HL-60 (cell line): Measurements from ENCODE around the gene USP31.

Source experiments
- DNase-seq, 2 experiments: peaks; one replicate each; pipeline ENCODE4 v3.0.0-alpha.2; 2010 to 2020; ENCODE audit warnings: low read depth in 1 of 2, low spot score in 1 of 2
- H3K27ac ChIP-seq: fragments of 250-450 bp; sonication (Bioruptor Pico); replicated peaks from 2 replicates; pipeline ENCODE4 v1.5.1; 2020; ENCODE audit warnings: mild to moderate bottlenecking, moderate library complexity
- H3K27me3 ChIP-seq: fragments of 250-450 bp; sonication (Bioruptor Pico); 2 replicates; pipeline ENCODE4 v1.5.1; 2021; ENCODE audit warnings: mild to moderate bottlenecking, moderate library complexity; ENCODE audit not compliant: insufficient read depth, poor library complexity, severe bottlenecking
- H3K4me3 ChIP-seq: replicated peaks from 2 replicates; pipeline ENCODE4 v1.5.1; 2011; ENCODE audit warnings: mild to moderate bottlenecking, control low read depth, low read length; ENCODE audit not compliant: insufficient read depth
- GABPA ChIP-seq: IDR thresholded peaks from 2 replicates; pipeline ENCODE4 v1.6.1; 2012; ENCODE audit warnings: low read depth
- POLR2AphosphoS5 ChIP-seq: IDR thresholded peaks from 2 replicates; pipeline ENCODE4 v1.6.1; 2012; ENCODE audit warnings: low read depth
- SPI1 ChIP-seq: IDR thresholded peaks from 2 replicates; pipeline ENCODE4 v1.6.1; 2012; ENCODE audit warnings: low read depth, mild to moderate bottlenecking, borderline replicate concordance
- TF ChIP-seq, protein P1 (sequence below): IDR thresholded peaks from 2 replicates; pipeline ENCODE4 v1.6.1; 2012; ENCODE audit warnings: low read depth; ENCODE audit not compliant: insufficient replicate concordance
- TF ChIP-seq, protein P2 (sequence below): IDR thresholded peaks from one replicate; pipeline ENCODE4 v1.5.1; 2011; ENCODE audit warnings: low read length, control low read depth, inconsistent platforms; ENCODE audit not compliant: insufficient read depth

USP31 gene

DNA sequence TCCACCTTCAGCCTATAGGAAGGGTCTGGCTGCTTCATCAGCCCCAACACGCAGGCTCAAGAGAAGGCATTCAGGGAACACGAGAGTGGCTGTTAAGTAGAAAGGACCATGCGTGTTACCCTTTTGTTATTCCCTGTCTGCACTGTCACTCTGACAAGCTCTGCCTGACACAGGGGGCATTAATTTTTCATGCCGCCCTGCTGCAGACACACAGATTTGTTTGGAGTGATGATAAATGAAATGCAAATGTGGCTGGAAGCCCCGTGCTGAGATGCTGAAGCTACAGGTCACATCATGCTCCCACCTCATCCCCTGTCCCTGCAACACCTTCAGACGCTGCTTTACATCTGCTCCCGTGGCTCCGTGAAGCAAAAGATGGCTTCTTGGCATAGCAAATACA, 97.7 kb downstream of the USP31 start:
- Histone ChIP-seq H3K27me3 (no peaks in the 10 kb centered on the region), H3K27ac (no peak overlapping the region), H3K4me3 (no peak overlapping the region)
- DNase-seq = no peak
- no peak for TF ChIP-seq GABPA
- TF ChIP-seq, protein P1, sequence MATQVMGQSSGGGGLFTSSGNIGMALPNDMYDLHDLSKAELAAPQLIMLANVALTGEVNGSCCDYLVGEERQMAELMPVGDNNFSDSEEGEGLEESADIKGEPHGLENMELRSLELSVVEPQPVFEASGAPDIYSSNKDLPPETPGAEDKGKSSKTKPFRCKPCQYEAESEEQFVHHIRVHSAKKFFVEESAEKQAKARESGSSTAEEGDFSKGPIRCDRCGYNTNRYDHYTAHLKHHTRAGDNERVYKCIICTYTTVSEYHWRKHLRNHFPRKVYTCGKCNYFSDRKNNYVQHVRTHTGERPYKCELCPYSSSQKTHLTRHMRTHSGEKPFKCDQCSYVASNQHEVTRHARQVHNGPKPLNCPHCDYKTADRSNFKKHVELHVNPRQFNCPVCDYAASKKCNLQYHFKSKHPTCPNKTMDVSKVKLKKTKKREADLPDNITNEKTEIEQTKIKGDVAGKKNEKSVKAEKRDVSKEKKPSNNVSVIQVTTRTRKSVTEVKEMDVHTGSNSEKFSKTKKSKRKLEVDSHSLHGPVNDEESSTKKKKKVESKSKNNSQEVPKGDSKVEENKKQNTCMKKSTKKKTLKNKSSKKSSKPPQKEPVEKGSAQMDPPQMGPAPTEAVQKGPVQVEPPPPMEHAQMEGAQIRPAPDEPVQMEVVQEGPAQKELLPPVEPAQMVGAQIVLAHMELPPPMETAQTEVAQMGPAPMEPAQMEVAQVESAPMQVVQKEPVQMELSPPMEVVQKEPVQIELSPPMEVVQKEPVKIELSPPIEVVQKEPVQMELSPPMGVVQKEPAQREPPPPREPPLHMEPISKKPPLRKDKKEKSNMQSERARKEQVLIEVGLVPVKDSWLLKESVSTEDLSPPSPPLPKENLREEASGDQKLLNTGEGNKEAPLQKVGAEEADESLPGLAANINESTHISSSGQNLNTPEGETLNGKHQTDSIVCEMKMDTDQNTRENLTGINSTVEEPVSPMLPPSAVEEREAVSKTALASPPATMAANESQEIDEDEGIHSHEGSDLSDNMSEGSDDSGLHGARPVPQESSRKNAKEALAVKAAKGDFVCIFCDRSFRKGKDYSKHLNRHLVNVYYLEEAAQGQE = no peak
- TF ChIP-seq, protein P2, sequence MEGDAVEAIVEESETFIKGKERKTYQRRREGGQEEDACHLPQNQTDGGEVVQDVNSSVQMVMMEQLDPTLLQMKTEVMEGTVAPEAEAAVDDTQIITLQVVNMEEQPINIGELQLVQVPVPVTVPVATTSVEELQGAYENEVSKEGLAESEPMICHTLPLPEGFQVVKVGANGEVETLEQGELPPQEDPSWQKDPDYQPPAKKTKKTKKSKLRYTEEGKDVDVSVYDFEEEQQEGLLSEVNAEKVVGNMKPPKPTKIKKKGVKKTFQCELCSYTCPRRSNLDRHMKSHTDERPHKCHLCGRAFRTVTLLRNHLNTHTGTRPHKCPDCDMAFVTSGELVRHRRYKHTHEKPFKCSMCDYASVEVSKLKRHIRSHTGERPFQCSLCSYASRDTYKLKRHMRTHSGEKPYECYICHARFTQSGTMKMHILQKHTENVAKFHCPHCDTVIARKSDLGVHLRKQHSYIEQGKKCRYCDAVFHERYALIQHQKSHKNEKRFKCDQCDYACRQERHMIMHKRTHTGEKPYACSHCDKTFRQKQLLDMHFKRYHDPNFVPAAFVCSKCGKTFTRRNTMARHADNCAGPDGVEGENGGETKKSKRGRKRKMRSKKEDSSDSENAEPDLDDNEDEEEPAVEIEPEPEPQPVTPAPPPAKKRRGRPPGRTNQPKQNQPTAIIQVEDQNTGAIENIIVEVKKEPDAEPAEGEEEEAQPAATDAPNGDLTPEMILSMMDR = no peak
- TF ChIP-seq SPI1 = no peak
- no peak for TF ChIP-seq POLR2AphosphoS5

DNA sequence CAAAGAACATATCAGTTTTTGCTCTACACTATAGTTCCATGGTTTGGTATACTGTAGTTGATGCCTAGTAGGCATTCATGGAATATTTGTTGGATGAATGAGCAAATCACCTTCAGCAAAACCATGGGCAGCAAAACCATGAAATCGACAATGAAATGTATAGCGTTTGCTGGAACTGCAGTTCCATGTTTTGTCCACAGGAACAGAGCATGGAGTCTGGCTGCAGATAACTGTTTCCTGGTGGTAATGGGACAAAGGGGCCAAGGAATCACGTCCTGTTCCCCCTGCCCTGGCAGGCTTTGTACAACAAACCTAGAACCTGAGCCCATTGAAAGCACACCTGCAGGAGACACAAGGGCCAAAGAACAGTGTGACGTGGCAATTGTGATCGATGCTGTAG, 101.1 kb downstream of the USP31 start:
- H3K27ac ChIP-seq = no peak overlapping the region
- TF ChIP-seq, protein P1 = no peak
- no peaks in the 10 kb centered on the region for H3K27me3 ChIP-seq
- no peak overlapping the region for H3K4me3 ChIP-seq
- no peak for DNase-seq

DNA sequence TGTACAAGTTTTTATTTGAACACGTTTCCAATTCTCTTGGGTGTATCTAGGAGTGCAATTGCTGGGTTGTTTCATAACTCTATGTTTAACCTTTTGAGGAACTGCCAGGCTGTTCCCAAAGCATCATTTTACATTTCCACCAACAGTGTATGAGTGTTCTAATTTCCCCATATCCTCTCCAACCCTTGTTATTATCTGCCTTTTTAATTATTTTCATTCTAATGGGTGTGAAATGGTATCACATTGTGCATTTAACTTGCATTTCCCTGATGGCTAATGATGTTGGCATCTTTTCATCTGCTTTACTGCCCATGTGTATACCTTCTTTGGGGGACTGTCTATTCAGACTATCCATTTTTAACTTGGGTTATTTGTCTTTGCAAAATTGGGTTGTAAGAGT, 104.2 kb downstream of the USP31 start:
- H3K27me3 ChIP-seq = no peaks in the 10 kb centered on the region
- H3K4me3 ChIP-seq = no peak overlapping the region
- TF ChIP-seq, protein P2 = no peak
- TF ChIP-seq, protein P1 = no peak
- no peak for TF ChIP-seq SPI1
- TF ChIP-seq POLR2AphosphoS5 = no peak
- no peak for TF ChIP-seq GABPA
- H3K27ac ChIP-seq = no peak overlapping the region
- no peak for DNase-seq

DNA sequence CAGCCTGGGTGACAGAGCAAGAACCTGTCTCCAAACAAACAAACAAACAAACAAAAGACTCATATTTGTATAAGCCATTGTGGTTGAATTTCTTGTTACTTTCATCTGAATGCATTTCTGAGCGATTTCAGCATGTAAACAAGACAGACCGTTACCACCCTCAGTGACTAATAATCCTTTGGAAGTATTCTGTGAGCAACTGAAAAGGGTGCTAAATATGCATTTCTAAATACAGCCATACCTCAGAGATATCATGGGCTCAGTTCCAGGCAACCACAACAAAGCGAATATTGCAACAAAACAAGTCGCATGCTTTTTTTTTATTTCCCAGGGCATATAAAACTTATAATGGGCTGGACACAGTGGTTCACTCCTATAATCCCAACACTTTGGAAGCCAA, 109.0 kb downstream of the USP31 start:
- Histone ChIP-seq H3K27ac (no peak overlapping the region), H3K4me3 (no peak overlapping the region), H3K27me3 (peaks cover 3% of the 10 kb centered on the region)
- no peak for DNase-seq
- TF ChIP-seq, protein P2 = no peak
- TF ChIP-seq, protein P1 = no peak
- TF ChIP-seq POLR2AphosphoS5 (no peak), GABPA (no peak), SPI1 (no peak)
